Sigmoid colon (tissue), 4 donors: ENCODE data around the gene KCND3.

Experiments
- EP300 ChIP-seq, 4 donors: sonication (generic); formaldehyde crosslinking; IDR thresholded peaks; one replicate each; pipeline ENCODE4 v1.6.1; 2017; ENCODE audit warnings: antibody characterized with exemption in 4 of 4
- POLR2AphosphoS5 ChIP-seq, 4 donors: sonication (generic); formaldehyde crosslinking; IDR thresholded peaks; one replicate each; pipeline ENCODE4 v1.6.1; 2017; ENCODE audit warnings: antibody characterized with exemption in 4 of 4
- TF ChIP-seq, protein P1 (sequence below), 4 experiments: fragments of 450-650 bp in 3 of 4; fragments of 200-600 bp in 1 of 4; IDR thresholded peaks; one replicate each; pipeline ENCODE4 v1.5.1; 2016 to 2019; ENCODE audit warnings: antibody characterized with exemption in 4 of 4, mild to moderate bottlenecking in 3 of 4, moderate library complexity in 2 of 4

DNA sequence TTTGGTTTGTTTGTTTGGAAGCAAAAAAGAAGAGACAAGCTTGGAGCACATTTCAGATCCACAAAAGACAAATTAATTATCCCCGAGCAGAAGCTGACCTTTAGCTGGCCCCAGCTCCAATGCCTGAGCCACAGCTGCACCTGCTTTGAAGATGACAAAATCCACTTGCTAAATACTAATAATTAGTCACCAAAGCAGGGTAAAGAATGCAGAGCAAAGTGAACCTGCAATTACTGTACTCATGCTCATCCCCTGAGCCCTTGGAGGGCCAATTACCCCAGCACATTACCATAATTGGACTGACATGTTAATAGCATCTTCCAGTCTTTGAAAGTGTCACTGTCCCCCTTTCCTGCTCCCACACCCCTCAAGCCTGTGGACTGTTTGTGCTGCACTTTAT is 38.2 kb upstream of the KCND3 start:
- no peak for TF ChIP-seq EP300 (IDR thresholded peaks at IDR 0.05)
- no peak for TF ChIP-seq POLR2AphosphoS5 (IDR thresholded peaks at IDR 0.05)
- TF ChIP-seq, protein P1, sequence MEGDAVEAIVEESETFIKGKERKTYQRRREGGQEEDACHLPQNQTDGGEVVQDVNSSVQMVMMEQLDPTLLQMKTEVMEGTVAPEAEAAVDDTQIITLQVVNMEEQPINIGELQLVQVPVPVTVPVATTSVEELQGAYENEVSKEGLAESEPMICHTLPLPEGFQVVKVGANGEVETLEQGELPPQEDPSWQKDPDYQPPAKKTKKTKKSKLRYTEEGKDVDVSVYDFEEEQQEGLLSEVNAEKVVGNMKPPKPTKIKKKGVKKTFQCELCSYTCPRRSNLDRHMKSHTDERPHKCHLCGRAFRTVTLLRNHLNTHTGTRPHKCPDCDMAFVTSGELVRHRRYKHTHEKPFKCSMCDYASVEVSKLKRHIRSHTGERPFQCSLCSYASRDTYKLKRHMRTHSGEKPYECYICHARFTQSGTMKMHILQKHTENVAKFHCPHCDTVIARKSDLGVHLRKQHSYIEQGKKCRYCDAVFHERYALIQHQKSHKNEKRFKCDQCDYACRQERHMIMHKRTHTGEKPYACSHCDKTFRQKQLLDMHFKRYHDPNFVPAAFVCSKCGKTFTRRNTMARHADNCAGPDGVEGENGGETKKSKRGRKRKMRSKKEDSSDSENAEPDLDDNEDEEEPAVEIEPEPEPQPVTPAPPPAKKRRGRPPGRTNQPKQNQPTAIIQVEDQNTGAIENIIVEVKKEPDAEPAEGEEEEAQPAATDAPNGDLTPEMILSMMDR (IDR thresholded peaks at IDR 0.05): no peak
